Fibroblast of lung (primary cell): Measurements from ENCODE around the gene PSEN1. TPM values are rescaled to one million over a fixed set of nuclear protein-coding genes. Genes with fewer than 3 reads are reported as not detected.

ENCODE experiments used
- DNase-seq, 2 donors: peaks; one replicate each; pipeline versions ENCODE4 v3.0.0 to v3.0.0-alpha.2; 2010; ENCODE audit warnings: low read depth in 2 of 2
- H2AFZ ChIP-seq: 2 replicates; pipeline ENCODE4 v1.5.1; 2012; ENCODE audit warnings: low read length, control low read depth, inconsistent platforms
- H3K27ac ChIP-seq: 2 replicates; pipeline ENCODE4 v1.5.1; 2011; ENCODE audit warnings: low read length, control low read depth; ENCODE audit not compliant: insufficient read depth
- H3K27me3 ChIP-seq: 2 replicates; pipeline ENCODE4 v1.5.1; 2011; ENCODE audit warnings: mild to moderate bottlenecking, low read length; ENCODE audit not compliant: control insufficient read depth, insufficient read depth
- H3K36me3 ChIP-seq: 2 replicates; pipeline ENCODE4 v1.5.1; 2011; ENCODE audit warnings: low read length; ENCODE audit not compliant: control insufficient read depth, insufficient read depth
- H3K4me1 ChIP-seq: 2 replicates; pipeline ENCODE4 v1.5.1; 2011; ENCODE audit warnings: low read length; ENCODE audit not compliant: control insufficient read depth, insufficient read depth; ENCODE audit errors: extremely low read depth
- H3K4me2 ChIP-seq: 2 replicates; pipeline ENCODE4 v1.5.1; 2011; ENCODE audit warnings: low read length, control low read depth; ENCODE audit not compliant: insufficient read depth; ENCODE audit errors: extremely low read depth
- H3K4me3 ChIP-seq, 4 experiments: fragments of 200-600 bp in 1 of 4; sonication (generic) in 1 of 4; replicated peaks in 1 of 4; 2 replicates each; pipeline ENCODE4 v1.5.1; 2011 to 2016; ENCODE audit warnings: low read length in 4 of 4, low read depth in 3 of 4, mild to moderate bottlenecking in 3 of 4, control low read depth in 2 of 4, inconsistent platforms in 1 of 4, mixed read lengths in 1 of 4; ENCODE audit not compliant: insufficient read depth in 1 of 4; ENCODE audit errors: control extremely low read depth in 1 of 4
- H3K79me2 ChIP-seq: 2 replicates; pipeline ENCODE4 v1.5.1; 2012; ENCODE audit warnings: mild to moderate bottlenecking, low read length, inconsistent platforms; ENCODE audit not compliant: control insufficient read depth, insufficient read depth
- H3K9ac ChIP-seq: 2 replicates; pipeline ENCODE4 v1.5.1; 2011; ENCODE audit warnings: mild to moderate bottlenecking, low read length, control low read depth; ENCODE audit not compliant: insufficient read depth
- H3K9me3 ChIP-seq: 2 replicates; pipeline ENCODE4 v1.5.1; 2012; ENCODE audit warnings: low read depth, low read length; ENCODE audit not compliant: control insufficient read depth, insufficient read depth
- H4K20me1 ChIP-seq: 2 replicates; pipeline ENCODE4 v1.5.1; 2011; ENCODE audit warnings: low read length; ENCODE audit not compliant: control insufficient read depth, insufficient read depth; ENCODE audit errors: extremely low read depth
- CTCF ChIP-seq, 2 donors: IDR thresholded peaks in 1 of 2; conservative IDR thresholded peaks in 1 of 2; 1 replicate in 1 of 2; 2 replicates in 1 of 2; pipeline ENCODE4 v1.5.1; 2011 to 2012; ENCODE audit warnings: low read length in 2 of 2, control low read depth in 1 of 2, inconsistent platforms in 1 of 2, low read depth in 1 of 2, mild to moderate bottlenecking in 1 of 2
- EZH2 ChIP-seq: IDR thresholded peaks from 2 replicates; pipeline ENCODE4 v1.5.1; 2012; ENCODE audit warnings: low read length, control low read depth, mild to moderate bottlenecking; ENCODE audit errors: missing control alignments
- polyA plus RNA-seq, 2 donors: library from polyadenylated mRNA; depleted of rRNA in 1 of 2; stranded (reverse) in 1 of 2; unstranded in 1 of 2; fragments of >200 nt; gene quantifications; 2 replicates each; pipeline ENCODE4 v1.2.1, GENCODE V29; 2011 to 2012; ENCODE audit warnings: missing spikeins in 1 of 2
- total RNA-seq: library from RNA; depleted of rRNA; stranded (reverse); fragments of >200 nt; gene quantifications from 2 replicates; pipeline ENCODE4 v1.2.1, GENCODE V29; 2014

Gene PSEN1
- total and polyA plus RNA-seq, 2 donors (not counting 1 experiment from before 2014, with no cell fraction given) = 22.0 to 53.7 TPM

GRCh38 chr14:73235531-73236155 is 99.3 kb downstream of the PSEN1 start:
- DNase-seq = peak; percentile 32 to 43
- no peaks in the 10 kb centered on the region for H4K20me1 ChIP-seq
- H3K4me3 ChIP-seq = no peak overlapping the region
- H3K4me1 ChIP-seq = peaks cover 17% of the 10 kb centered on the region
- H2AFZ ChIP-seq = no peak overlapping the region
- H3K27me3 ChIP-seq = peaks cover 35% of the 10 kb centered on the region
- no peaks in the 10 kb centered on the region for H3K9me3 ChIP-seq
- H3K4me2 ChIP-seq = no peak overlapping the region
- H3K79me2 ChIP-seq = no peaks in the 10 kb centered on the region
- no peaks in the 10 kb centered on the region for H3K36me3 ChIP-seq
- H3K27ac ChIP-seq = no peak overlapping the region
- TF ChIP-seq CTCF (conservative IDR thresholded peaks at IDR 0.05 in 1 of 2, IDR thresholded peaks at IDR 0.05 in 1 of 2; ENCODE audit: low read depth in 1 of 2, low read length in 2 of 2) (no peak), EZH2 (no peak)
- no peak overlapping the region for H3K9ac ChIP-seq

GRCh38 chr14:73236157-73236556 is 99.8 kb downstream of the PSEN1 start:
- peaks cover 35% of the 10 kb centered on the region for H3K27me3 ChIP-seq
- no peak overlapping the region for H3K27ac ChIP-seq
- no peak overlapping the region for H3K4me3 ChIP-seq
- H3K9me3 ChIP-seq = no peaks in the 10 kb centered on the region
- H3K36me3 ChIP-seq = no peaks in the 10 kb centered on the region
- no peak overlapping the region for H3K9ac ChIP-seq
- no peak for DNase-seq
- no peak overlapping the region for H2AFZ ChIP-seq
- peaks cover 17% of the 10 kb centered on the region for H3K4me1 ChIP-seq
- TF ChIP-seq EZH2 (no peak), CTCF (conservative IDR thresholded peaks at IDR 0.05 in 1 of 2, IDR thresholded peaks at IDR 0.05 in 1 of 2; ENCODE audit: low read depth in 1 of 2, low read length in 2 of 2) (no peak)
- H3K79me2 ChIP-seq = no peaks in the 10 kb centered on the region
- no peak overlapping the region for H3K4me2 ChIP-seq
- no peaks in the 10 kb centered on the region for H4K20me1 ChIP-seq

GRCh38 chr14:73236752-73237218 is 100.5 kb downstream of the PSEN1 start:
- Histone ChIP-seq H3K36me3 (no peaks in the 10 kb centered on the region), H3K4me2 (no peak overlapping the region), H3K27ac (no peak overlapping the region), H3K4me3 (no peak overlapping the region), H4K20me1 (no peaks in the 10 kb centered on the region), H3K9ac (no peak overlapping the region), H2AFZ (no peak overlapping the region), H3K4me1 (peaks cover 17% of the 10 kb centered on the region), H3K27me3 (peaks cover 35% of the 10 kb centered on the region), H3K79me2 (no peaks in the 10 kb centered on the region), H3K9me3 (no peaks in the 10 kb centered on the region)
- TF ChIP-seq CTCF (conservative IDR thresholded peaks at IDR 0.05 in 1 of 2, IDR thresholded peaks at IDR 0.05 in 1 of 2; ENCODE audit: low read depth in 1 of 2, low read length in 2 of 2) (no peak), EZH2 (no peak)
- DNase-seq = no peak
